Measurements from ENCODE around the gene MORN5. TPM values are rescaled to one million over a fixed set of nuclear protein-coding genes. Genes with fewer than 3 reads are reported as not detected.

MORN5 gene
- polyA plus RNA-seq, 2 of the 4 experiments (the other 2 are of a cell fraction), result not detected

GRCh38 chr9:122135529-122135859, 24.2 kb upstream of the MORN5 start:
- ATAC-seq, result no peak
- no peak overlapping the region for H3K4me2 ChIP-seq
- no peaks in the 10 kb centered on the region for H3K9me3 ChIP-seq
- H3K4me3 ChIP-seq, result no peak overlapping the region
- H3K27ac ChIP-seq, result no peak overlapping the region
- no peaks in the 10 kb centered on the region for H3K4me1 ChIP-seq
- no peak for DNase-seq (ENCODE audit: low read depth in 1 of 2, low spot score in 1 of 2)
- TF ChIP-seq MYC (IDR thresholded peaks at IDR 0.05; ENCODE audit: borderline replicate concordance, low read length) (no peak), ZC3H11A (IDR thresholded peaks at IDR 0.05) (no peak), HEYL (CRISPR knock-in tag; IDR thresholded peaks at IDR 0.05) (no peak), HOXB5 (CRISPR knock-in tag; IDR thresholded peaks at IDR 0.05) (no peak), EHF (CRISPR knock-in tag; IDR thresholded peaks at IDR 0.05) (no peak), POLR2AphosphoS2 (conservative IDR thresholded peaks at IDR 0.05; ENCODE audit: low read length) (no peak), CHD4 (IDR thresholded peaks at IDR 0.05; ENCODE audit: borderline replicate concordance) (no peak), CHD2 (IDR thresholded peaks at IDR 0.05; ENCODE audit: low read length, partially characterized antibody) (no peak), RNF2 (IDR thresholded peaks at IDR 0.05; ENCODE audit: borderline replicate concordance, low read depth) (no peak), KDM1A (IDR thresholded peaks at IDR 0.05; ENCODE audit: low read depth) (no peak), NPAS2 (CRISPR knock-in tag; IDR thresholded peaks at IDR 0.05; ENCODE audit: borderline replicate concordance) (no peak)
- TF ChIP-seq, protein P1, sequence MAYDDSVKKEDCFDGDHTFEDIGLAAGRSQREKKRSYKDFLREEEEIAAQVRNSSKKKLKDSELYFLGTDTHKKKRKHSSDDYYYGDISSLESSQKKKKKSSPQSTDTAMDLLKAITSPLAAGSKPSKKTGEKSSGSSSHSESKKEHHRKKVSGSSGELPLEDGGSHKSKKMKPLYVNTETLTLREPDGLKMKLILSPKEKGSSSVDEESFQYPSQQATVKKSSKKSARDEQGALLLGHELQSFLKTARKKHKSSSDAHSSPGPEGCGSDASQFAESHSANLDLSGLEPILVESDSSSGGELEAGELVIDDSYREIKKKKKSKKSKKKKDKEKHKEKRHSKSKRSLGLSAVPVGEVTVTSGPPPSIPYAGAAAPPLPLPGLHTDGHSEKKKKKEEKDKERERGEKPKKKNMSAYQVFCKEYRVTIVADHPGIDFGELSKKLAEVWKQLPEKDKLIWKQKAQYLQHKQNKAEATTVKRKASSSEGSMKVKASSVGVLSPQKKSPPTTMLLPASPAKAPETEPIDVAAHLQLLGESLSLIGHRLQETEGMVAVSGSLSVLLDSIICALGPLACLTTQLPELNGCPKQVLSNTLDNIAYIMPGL (CRISPR knock-in tag; IDR thresholded peaks at IDR 0.05; ENCODE audit: borderline replicate concordance), result no peak
- POLR2A ChIA-PET, result no interaction called here
- FAIRE-seq, result no peak
- CTCF ChIA-PET, result interaction anchor here (0.6 to 6.2 kb wide), 5 partner anchors 12 to 863 kb away, joined by 3 to 86 read pairs (median 11); partner anchors contain the start of genes MRRF and RBM18
- WGBS (ENCODE audit: missing lambda C conversion rate), result 62% methylated on average over 7 of the region's 7 CpGs

- Histone ChIP-seq H3K4me2 (no peak overlapping the region), H3K4me1 (no peaks in the 10 kb centered on the region), H3K9me3 (no peaks in the 10 kb centered on the region), H3K4me3 (no peak overlapping the region), H3K27ac (no peak overlapping the region)
- POLR2A ChIA-PET, result interaction anchor here (0.6 kb wide), 1 partner anchor 89 kb away, joined by 4 read pairs; no protein-coding TSS in a partner anchor
- FAIRE-seq, result no peak
- ATAC-seq, result no peak
- WGBS (ENCODE audit: missing lambda C conversion rate), result 60% methylated on average over 10 of the region's 10 CpGs
- CTCF ChIA-PET, result interaction anchor here (0.8 to 2.0 kb wide), 5 partner anchors 13 to 211 kb away, joined by 3 to 17 read pairs (median 4); no protein-coding TSS in a partner anchor
- no peak for DNase-seq (ENCODE audit: low read depth in 1 of 2, low spot score in 1 of 2)
- TF ChIP-seq JUN (IDR thresholded peaks at IDR 0.05) (no peak), HES2 (IDR thresholded peaks at IDR 0.05) (no peak), POLR2A (IDR thresholded peaks at IDR 0.05; ENCODE audit: low read length) (no peak), NFE2L2 (conservative IDR thresholded peaks at IDR 0.05; ENCODE audit: low read length) (no peak), ESRRA (IDR thresholded peaks at IDR 0.05; ENCODE audit: borderline replicate concordance, low read length) (no peak), RAD21 (conservative IDR thresholded peaks at IDR 0.05 in 1 of 2, IDR thresholded peaks at IDR 0.05 in 1 of 2) (no peak), EHMT2 (IDR thresholded peaks at IDR 0.05; ENCODE audit: low read depth) (no peak), GATA3 (IDR thresholded peaks at IDR 0.05; ENCODE audit: borderline replicate concordance) (no peak), ZC3H11A (IDR thresholded peaks at IDR 0.05) (no peak)
- TF ChIP-seq, protein P2, sequence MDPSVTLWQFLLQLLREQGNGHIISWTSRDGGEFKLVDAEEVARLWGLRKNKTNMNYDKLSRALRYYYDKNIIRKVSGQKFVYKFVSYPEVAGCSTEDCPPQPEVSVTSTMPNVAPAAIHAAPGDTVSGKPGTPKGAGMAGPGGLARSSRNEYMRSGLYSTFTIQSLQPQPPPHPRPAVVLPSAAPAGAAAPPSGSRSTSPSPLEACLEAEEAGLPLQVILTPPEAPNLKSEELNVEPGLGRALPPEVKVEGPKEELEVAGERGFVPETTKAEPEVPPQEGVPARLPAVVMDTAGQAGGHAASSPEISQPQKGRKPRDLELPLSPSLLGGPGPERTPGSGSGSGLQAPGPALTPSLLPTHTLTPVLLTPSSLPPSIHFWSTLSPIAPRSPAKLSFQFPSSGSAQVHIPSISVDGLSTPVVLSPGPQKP (IDR thresholded peaks at IDR 0.05; ENCODE audit: low read depth, low read length), result no peak
Measured at GRCh38 chr9:122138560-122139268, 21.0 kb upstream of the MORN5 start.
